Measurements from ENCODE around the gene CRNKL1. TPM values are rescaled to one million over a fixed set of nuclear protein-coding genes. Genes with fewer than 3 reads are reported as not detected.

The CRNKL1 gene
- total RNA-seq, result 16.3 and 17.2 TPM in 2 replicates

DNA sequence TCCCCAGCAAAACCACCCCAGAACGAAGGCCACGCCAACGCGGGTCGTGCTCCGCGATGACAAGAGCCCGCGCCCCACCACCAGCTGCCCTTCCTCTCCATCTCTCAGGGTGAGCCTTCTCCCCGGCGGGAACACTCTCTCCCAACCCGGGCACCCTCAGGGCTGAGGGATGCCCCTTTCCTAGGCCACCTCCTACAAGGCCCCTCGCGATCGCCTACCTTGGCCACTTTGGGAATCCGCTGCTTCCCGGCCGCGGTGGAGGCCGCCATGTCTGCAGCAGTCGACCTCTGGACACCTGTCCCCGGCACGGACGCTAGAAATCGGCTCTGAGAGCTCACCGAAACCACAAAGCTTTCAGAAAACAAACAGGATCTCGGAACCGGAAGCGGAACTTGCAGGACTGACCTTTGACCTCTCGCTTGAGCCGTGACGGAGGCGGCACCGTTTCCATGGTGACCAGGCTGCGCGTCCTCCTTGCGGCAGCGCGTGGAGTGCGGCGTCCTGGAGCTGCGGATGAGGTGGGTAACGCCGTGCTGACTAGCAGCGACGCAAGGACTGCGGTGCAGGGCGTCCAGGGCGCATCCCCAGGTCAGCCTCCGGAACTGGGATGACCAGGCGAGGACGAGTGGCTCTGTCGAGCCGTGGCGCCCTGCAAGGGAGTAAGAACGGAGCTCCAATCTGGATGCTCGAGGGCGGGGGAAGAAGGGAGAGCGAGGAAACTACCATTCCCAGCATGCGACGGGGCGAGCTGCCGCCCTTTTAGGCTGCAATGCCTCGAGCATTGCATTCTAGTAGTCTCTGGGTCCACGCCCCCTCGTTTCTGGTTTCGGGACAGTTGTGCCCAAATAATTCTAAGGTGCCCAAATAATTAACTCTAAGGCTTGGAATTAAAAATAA, at the start of gene CRNKL1, which contains the start of gene CFAP61:
CRNKL1 (minus strand) TSS at position 393 of the 897 bp plus-strand sequence; CDS start at position 269, 124 bp downstream.
CFAP61 (plus strand) TSS at position 459 of the 897 bp plus-strand sequence. CDS start 4,122 bp downstream, outside the sequence.

DNA sequence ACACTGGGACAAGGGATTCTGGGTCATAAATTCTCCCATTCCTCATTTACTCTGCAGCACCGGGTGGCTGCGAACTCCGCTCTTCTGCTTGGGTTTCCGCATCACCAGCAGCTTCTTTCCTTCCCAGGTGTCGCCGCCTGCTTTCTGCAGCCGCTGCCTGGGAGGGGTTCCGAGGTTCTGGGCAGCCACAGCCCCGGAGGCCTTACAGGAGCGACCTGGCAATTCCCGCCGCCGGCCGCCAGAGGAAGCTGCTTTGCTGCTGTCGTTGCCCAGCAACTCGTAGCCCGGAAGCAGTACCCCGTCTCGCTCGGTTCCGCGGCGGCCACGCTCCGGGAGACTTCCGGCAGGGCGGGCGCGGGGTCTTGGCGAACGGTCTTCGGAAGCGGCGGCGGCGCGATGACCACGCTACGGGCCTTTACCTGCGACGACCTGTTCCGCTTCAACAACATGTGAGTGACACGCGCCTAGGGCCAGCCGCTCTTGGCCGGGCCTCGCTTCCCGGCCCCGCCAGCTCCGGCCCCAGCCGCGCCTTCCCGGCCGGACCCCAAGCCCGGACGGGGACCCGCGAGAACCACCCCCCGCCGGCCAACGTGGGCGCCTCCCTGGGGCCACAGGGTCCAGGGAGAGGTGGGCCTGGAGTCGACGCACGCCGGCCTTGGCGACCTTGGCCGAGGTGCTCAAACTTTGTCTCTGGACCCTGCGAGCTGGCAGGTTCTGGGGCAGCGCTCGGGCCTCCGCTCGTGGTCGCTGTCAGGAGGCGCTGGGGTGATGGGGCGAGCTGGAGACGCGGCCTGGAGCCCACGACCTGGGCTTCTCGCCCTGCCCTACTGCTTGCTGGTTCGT, 35.0 kb downstream of the CRNKL1 start, which contains the start of gene NAA20:
NAA20 (plus strand) TSS at position 362 of the 843 bp plus-strand sequence; CDS start at position 397, 35 bp downstream.

Other genes with a start within 250 kb of the CRNKL1 start
- gene NAA20, start 35.1 kb downstream of the CRNKL1 start, total RNA-seq, result 35.9 and 40.2 TPM in 2 replicates
- gene CFAP61, start 66 bp upstream of the CRNKL1 start, total RNA-seq, result not detected in 2 replicates